ENCODE measurements around the gene SSRP1. TPM values are rescaled to one million over a fixed set of nuclear protein-coding genes. Genes with fewer than 3 reads are reported as not detected.
A peak's percentile ranks its signal among the peaks of the same experiment; 100 is the strongest.
"Not testable (repeated sequence)": the region's sequence is repeated elsewhere in the genome, so short reads cannot be mapped to it uniquely, and the experiment has no call there.

Gene SSRP1
- total RNA-seq, 1 experiment from 2014 or later = 158 TPM

- not testable (repeated sequence) for H3K27me3 ChIP-seq (ENCODE audit: control insufficient read depth, insufficient read depth, low read length); DNase-seq; H3K4me3 ChIP-seq (ENCODE audit: insufficient read depth, low read depth, low read length)
- peaks cover 20% of the 10 kb centered on the region for H3K36me3 ChIP-seq (replicated peaks; ENCODE audit: control insufficient read depth, insufficient read depth, low read length)
Measured at GRCh38 chr11:57336856-57337255, 1.2 kb upstream of the SSRP1 start.

GRCh38 chr11:57336111-57336666 lies 497 bp upstream of the SSRP1 start:
- Histone ChIP-seq H3K4me3 (ENCODE audit: insufficient read depth, low read depth, low read length) (peak overlapping the region; percentile 81), H3K36me3 (replicated peaks; ENCODE audit: control insufficient read depth, insufficient read depth, low read length) (peaks cover 25% of the 10 kb centered on the region), H3K27me3 (ENCODE audit: control insufficient read depth, insufficient read depth, low read length) (peaks cover 5% of the 10 kb centered on the region)
- no peak for DNase-seq

DNA sequence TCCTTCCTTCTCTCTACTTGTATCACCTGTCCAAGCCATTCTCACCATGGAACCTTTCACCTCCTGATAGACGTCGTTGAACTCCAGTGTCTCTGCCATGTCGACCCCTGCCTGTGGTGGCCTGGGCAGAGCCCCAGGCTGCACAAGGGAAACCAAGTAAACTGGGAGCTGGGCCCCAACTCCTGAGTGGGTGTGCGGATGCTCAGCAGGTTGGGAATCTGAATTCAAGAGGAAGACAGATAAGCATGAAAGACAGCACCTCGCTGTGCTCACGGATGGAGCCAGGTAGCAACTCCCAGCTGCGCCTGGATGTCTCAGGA lies 709 bp downstream of the SSRP1 start:
- Histone ChIP-seq H3K27me3 (ENCODE audit: control insufficient read depth, insufficient read depth, low read length) (0 out of 2 replicates have a peak, but pooled peaks cover 1% of the 10 kb centered on the region), H3K36me3 (replicated peaks; ENCODE audit: control insufficient read depth, insufficient read depth, low read length) (peaks cover 37% of the 10 kb centered on the region), H3K4me3 (ENCODE audit: insufficient read depth, low read depth, low read length) (peak overlapping the region; percentile 81)
- no peak for DNase-seq

GRCh38 chr11:57332694-57333440 lies 2.8 kb downstream of the SSRP1 start:
- Histone ChIP-seq H3K27me3 (ENCODE audit: control insufficient read depth, insufficient read depth, low read length) (no peaks in the 10 kb centered on the region), H3K4me3 (ENCODE audit: insufficient read depth, low read depth, low read length) (no peak overlapping the region), H3K36me3 (replicated peaks; ENCODE audit: control insufficient read depth, insufficient read depth, low read length) (peaks cover 55% of the 10 kb centered on the region)
- no peak for DNase-seq

- DNase-seq = no peak
- no peaks in the 10 kb centered on the region for H3K27me3 ChIP-seq (ENCODE audit: control insufficient read depth, insufficient read depth, low read length)
- H3K4me3 ChIP-seq (ENCODE audit: insufficient read depth, low read depth, low read length) = no peak overlapping the region
- peaks cover 65% of the 10 kb centered on the region for H3K36me3 ChIP-seq (replicated peaks; ENCODE audit: control insufficient read depth, insufficient read depth, low read length)
Measured at GRCh38 chr11:57331720-57332119, 4.0 kb downstream of the SSRP1 start.

- DNase-seq = no peak
- Histone ChIP-seq H3K36me3 (replicated peaks; ENCODE audit: control insufficient read depth, insufficient read depth, low read length) (peaks cover 73% of the 10 kb centered on the region), H3K27me3 (ENCODE audit: control insufficient read depth, insufficient read depth, low read length) (no peaks in the 10 kb centered on the region), H3K4me3 (ENCODE audit: insufficient read depth, low read depth, low read length) (no peak overlapping the region)
Measured at GRCh38 chr11:57330029-57330428, 5.7 kb downstream of the SSRP1 start.

DNA sequence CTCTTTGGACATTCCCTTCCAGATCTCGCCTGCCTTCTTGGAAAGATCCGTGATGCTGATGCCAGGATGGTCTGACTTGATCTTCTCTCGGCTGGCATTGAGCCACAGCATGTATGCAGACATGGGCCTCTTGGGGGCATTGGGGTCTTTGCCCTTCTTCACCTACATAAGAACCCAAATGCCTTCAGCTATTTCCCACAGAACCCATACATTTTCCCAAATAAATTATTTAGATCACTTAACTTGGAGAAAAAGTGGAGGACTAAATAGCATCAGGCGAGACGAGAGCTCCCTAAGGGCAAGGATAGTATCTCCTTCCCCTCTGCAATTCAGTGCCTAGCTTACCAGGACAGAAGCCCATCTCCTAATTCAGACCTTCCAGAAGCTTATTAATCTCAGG lies 8.0 kb downstream of the SSRP1 start:
- peaks cover 61% of the 10 kb centered on the region for H3K36me3 ChIP-seq (replicated peaks; ENCODE audit: control insufficient read depth, insufficient read depth, low read length)
- no peak for DNase-seq
- H3K27me3 ChIP-seq (ENCODE audit: control insufficient read depth, insufficient read depth, low read length) = no peaks in the 10 kb centered on the region
- H3K4me3 ChIP-seq (ENCODE audit: insufficient read depth, low read depth, low read length) = no peak overlapping the region

GRCh38 chr11:57325735-57326048 lies 10.0 kb downstream of the SSRP1 start:
- peak overlapping the region; percentile 72 for H3K4me3 ChIP-seq (ENCODE audit: insufficient read depth, low read depth, low read length)
- H3K36me3 ChIP-seq (replicated peaks; ENCODE audit: control insufficient read depth, insufficient read depth, low read length) = peaks cover 44% of the 10 kb centered on the region
- DNase-seq = no peak
- no peaks in the 10 kb centered on the region for H3K27me3 ChIP-seq (ENCODE audit: control insufficient read depth, insufficient read depth, low read length)

- peak; percentile 98 for DNase-seq
- peak within 1 kb of the TSS; percentile 72 for H3K4me3 ChIP-seq (ENCODE audit: insufficient read depth, low read depth, low read length)
- H3K36me3 ChIP-seq (replicated peaks; ENCODE audit: control insufficient read depth, insufficient read depth, low read length) = peaks cover 41% of the 10 kb centered on the region
- no peaks in the 10 kb centered on the region for H3K27me3 ChIP-seq (ENCODE audit: control insufficient read depth, insufficient read depth, low read length)
Measured at GRCh38 chr11:57324886-57325734, 10.6 kb downstream of the SSRP1 start, which contains the start of gene TNKS1BP1. Gene TNKS1BP1 (minus strand): TSS chr11:57324952. CDS start chr11:57321885, 3,067 bp downstream.

- peak; percentile 99 for DNase-seq
Measured at GRCh38 chr11:57324154-57324885, 11.4 kb downstream of the SSRP1 start.

DNA sequence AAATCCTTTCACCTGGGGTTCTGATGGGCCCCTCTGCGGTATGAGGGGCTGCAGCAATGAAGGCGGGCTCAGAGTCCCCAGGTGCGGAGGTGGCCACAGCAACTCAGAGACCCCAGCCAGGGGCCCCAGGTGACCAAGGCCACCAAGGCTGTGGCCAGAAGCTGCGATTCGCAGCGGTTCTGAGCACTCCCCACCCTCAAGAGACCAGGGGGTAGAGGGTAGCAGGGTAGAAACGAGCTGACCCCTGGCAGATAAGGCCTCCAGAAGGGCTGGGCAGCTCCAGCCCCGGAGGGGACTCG lies 11.9 kb downstream of the SSRP1 start:
- Histone ChIP-seq H3K36me3 (replicated peaks; ENCODE audit: control insufficient read depth, insufficient read depth, low read length) (peaks cover 33% of the 10 kb centered on the region), H3K4me3 (ENCODE audit: insufficient read depth, low read depth, low read length) (peak overlapping the region; percentile 72), H3K27me3 (ENCODE audit: control insufficient read depth, insufficient read depth, low read length) (no peaks in the 10 kb centered on the region)
- no peak for DNase-seq

More at GRCh38 chr11:57324154-57324885, 11.4 kb downstream of the SSRP1 start:
- Histone ChIP-seq H3K4me3 (ENCODE audit: insufficient read depth, low read depth, low read length) (peak overlapping the region; percentile 72), H3K36me3 (replicated peaks; ENCODE audit: control insufficient read depth, insufficient read depth, low read length) (peaks cover 35% of the 10 kb centered on the region), H3K27me3 (ENCODE audit: control insufficient read depth, insufficient read depth, low read length) (no peaks in the 10 kb centered on the region)

- H3K27me3 ChIP-seq (ENCODE audit: control insufficient read depth, insufficient read depth, low read length) = no peaks in the 10 kb centered on the region
- peak overlapping the region; percentile 72 for H3K4me3 ChIP-seq (ENCODE audit: insufficient read depth, low read depth, low read length)
- peak; percentile 35 for DNase-seq
- peaks cover 31% of the 10 kb centered on the region for H3K36me3 ChIP-seq (replicated peaks; ENCODE audit: control insufficient read depth, insufficient read depth, low read length)
Measured at GRCh38 chr11:57323167-57323854, 12.4 kb downstream of the SSRP1 start.

- Histone ChIP-seq H3K4me3 (ENCODE audit: insufficient read depth, low read depth, low read length) (no peak overlapping the region), H3K36me3 (replicated peaks; ENCODE audit: control insufficient read depth, insufficient read depth, low read length) (peaks cover 31% of the 10 kb centered on the region)
Measured at GRCh38 chr11:57322256-57323166, 13.2 kb downstream of the SSRP1 start.

More at GRCh38 chr11:57322256-57323166, 13.2 kb downstream of the SSRP1 start:
- no peaks in the 10 kb centered on the region for H3K27me3 ChIP-seq (ENCODE audit: control insufficient read depth, insufficient read depth, low read length)
- DNase-seq = peak; percentile 91

All from H7 (cell line).